ENCODE results near the gene PES1. TPM values are rescaled to one million over a fixed set of nuclear protein-coding genes. Genes with fewer than 3 reads are reported as not detected.
"Not testable (repeated sequence)": the region's sequence is repeated elsewhere in the genome, so short reads cannot be mapped to it uniquely, and the experiment has no call there.

PES1 gene
- total RNA-seq, 4 donors from 2014 or later: 46.7 to 59.9 (median 53.1) TPM

DNA sequence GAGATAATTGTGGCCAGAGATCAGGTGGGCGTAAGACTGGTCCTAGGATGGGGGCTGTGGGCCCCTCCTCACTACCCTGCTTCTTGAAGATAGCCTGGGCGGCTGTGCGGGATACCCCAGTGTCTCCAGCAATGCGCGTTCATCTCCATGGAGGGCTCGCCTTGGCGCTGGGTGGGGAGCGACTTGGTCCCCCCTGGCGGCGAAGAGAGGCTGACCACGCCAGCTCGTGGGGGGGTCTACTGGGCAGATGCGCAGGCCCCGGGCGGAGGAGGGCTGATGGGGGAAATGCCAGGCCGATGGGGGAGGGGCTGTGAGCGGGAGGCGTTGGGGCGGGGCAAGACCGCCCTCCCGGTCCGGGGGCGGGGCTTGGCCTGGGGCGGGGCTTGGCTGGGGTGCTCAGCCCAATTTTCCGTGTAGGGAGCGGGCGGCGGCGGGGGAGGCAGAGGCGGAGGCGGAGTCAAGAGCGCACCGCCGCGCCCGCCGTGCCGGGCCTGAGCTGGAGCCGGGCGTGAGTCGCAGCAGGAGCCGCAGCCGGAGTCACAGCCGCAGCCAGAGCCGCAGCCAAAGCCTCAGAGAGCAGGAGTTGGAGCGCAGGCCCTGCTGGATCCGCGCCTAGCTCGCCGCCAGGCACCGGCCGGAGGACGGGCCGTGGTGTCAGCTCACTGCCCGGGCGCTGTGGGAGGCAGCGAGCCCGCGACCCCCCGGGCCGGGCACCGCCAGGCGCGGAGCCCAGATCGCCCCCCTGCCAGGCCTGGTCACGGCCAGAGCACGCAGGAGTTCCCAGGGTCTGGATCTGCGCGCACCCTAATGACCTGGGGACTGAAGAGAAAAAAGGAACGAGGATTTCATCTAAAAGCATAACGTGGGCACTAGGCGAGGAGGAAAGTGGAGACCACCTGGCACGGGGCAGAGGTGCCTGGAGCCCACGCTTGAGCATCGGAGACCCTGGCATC lies 43.8 kb upstream of the PES1 start, which contains the start of gene SLC35E4:
Gene SLC35E4 (plus strand): TSS at position 509 of the 953 bp plus-strand sequence. CDS start 670 bp downstream, outside the sequence.
- DNase-seq (ENCODE audit: low spot score in 2 of 2): peak; percentile 97
- peaks cover 34% of the 10 kb centered on the region for H3K4me1 ChIP-seq
- H3K9me3 ChIP-seq: no peaks in the 10 kb centered on the region
- TF ChIP-seq POLR2A (IDR thresholded peaks at IDR 0.05): peak; percentile 25 to 48
- TF ChIP-seq, protein P1, sequence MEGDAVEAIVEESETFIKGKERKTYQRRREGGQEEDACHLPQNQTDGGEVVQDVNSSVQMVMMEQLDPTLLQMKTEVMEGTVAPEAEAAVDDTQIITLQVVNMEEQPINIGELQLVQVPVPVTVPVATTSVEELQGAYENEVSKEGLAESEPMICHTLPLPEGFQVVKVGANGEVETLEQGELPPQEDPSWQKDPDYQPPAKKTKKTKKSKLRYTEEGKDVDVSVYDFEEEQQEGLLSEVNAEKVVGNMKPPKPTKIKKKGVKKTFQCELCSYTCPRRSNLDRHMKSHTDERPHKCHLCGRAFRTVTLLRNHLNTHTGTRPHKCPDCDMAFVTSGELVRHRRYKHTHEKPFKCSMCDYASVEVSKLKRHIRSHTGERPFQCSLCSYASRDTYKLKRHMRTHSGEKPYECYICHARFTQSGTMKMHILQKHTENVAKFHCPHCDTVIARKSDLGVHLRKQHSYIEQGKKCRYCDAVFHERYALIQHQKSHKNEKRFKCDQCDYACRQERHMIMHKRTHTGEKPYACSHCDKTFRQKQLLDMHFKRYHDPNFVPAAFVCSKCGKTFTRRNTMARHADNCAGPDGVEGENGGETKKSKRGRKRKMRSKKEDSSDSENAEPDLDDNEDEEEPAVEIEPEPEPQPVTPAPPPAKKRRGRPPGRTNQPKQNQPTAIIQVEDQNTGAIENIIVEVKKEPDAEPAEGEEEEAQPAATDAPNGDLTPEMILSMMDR (IDR thresholded peaks at IDR 0.05): peak; percentile 8 to 19
- TF ChIP-seq EP300 (IDR thresholded peaks at IDR 0.05): no peak
- peak in 1 of 3 donors; percentile 59 for TF ChIP-seq POLR2AphosphoS5 (IDR thresholded peaks at IDR 0.05)
- under 1% methylated on average over 11 of the region's 75 CpGs for WGBS
- peak within 1 kb of the TSS; percentile 82 for H3K4me3 ChIP-seq
- peak within 1 kb of the TSS; percentile 88 for H3K27ac ChIP-seq
- H3K36me3 ChIP-seq: no peaks in the 10 kb centered on the region
- no peaks in the 10 kb centered on the region for H3K27me3 ChIP-seq

DNA sequence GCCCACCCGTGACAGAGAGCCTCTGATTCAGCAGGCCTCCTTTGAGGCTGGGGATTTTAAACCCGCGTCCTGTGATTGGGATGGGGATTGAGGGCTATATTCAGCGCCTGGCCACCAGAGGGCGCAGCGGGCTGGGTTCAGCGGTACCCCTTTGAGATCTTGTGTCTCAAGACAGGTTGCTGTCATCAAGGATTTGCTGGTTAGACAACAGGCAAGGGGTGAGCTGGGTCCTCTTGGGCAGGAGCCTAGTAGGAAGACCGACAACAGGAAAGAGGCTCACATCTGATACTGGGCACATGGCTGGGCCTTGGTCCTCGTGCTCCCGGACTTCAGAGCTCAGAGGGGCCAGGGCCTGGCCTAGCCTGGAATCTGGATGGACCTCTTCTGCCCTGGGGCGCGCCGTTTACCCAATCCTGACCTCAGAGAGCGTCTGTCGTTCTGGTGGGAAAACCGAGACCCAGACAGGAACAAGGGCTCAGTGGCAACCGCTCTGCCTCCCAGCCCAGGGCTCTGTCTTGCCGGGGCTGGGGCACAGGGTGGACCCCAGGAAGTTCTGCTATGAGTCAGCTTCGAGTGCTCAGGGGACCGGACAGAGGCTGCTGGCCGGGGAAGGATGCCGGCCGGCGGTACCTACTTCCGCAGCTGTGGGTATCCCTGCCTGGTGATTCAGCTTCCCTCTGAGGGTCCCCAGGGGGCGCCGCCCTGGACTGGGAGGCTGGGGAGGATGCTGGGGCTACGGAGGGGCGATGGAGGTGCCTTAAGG lies 42.9 kb upstream of the PES1 start:
- peak overlapping the region; percentile 88 for H3K27ac ChIP-seq
- DNase-seq (ENCODE audit: low spot score in 2 of 2): peak; percentile 93 to 94
- WGBS: 5% methylated on average over 18 of the region's 29 CpGs
- H3K4me1 ChIP-seq: peaks cover 34% of the 10 kb centered on the region
- peak overlapping the region; percentile 82 for H3K4me3 ChIP-seq
- H3K27me3 ChIP-seq: no peaks in the 10 kb centered on the region
- no peak for TF ChIP-seq POLR2AphosphoS5 (IDR thresholded peaks at IDR 0.05)
- TF ChIP-seq, protein P1 (IDR thresholded peaks at IDR 0.05): peak; percentile 92 to 97
- TF ChIP-seq POLR2A (IDR thresholded peaks at IDR 0.05): no peak
- no peak for TF ChIP-seq EP300 (IDR thresholded peaks at IDR 0.05)
- no peaks in the 10 kb centered on the region for H3K36me3 ChIP-seq
- H3K9me3 ChIP-seq: no peaks in the 10 kb centered on the region

DNA sequence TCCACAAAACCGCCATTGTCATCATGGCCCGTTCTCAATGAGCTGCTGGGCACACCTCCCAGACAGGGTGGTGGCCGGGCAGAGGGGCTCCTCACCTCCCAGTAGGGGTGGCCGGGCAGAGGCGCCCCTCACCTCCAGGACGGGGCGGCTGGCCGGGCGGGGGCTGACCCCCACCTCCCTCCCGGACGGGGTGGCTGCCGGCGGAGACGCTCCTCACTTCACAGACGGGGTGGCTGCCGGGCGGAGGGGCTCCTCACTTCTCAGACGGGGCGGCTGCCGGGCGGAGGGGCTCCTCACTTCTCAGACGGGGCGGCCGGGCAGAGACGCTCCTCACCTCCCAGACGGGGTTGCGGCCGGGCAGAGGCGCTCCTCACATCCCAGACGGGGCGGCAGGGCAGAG lies 39.8 kb upstream of the PES1 start:
- H3K9me3 ChIP-seq; H3K27ac ChIP-seq; H3K36me3 ChIP-seq; H3K4me3 ChIP-seq; DNase-seq (ENCODE audit: low spot score in 2 of 2); H3K27me3 ChIP-seq: not testable (repeated sequence)
- 90% methylated on average over 16 of the region's 31 CpGs for WGBS
- H3K4me1 ChIP-seq: peaks cover 19% of the 10 kb centered on the region

GRCh38 chr22:30628491-30628890 lies 36.8 kb upstream of the PES1 start:
- TF ChIP-seq EP300 (IDR thresholded peaks at IDR 0.05): no peak
- no peak for TF ChIP-seq POLR2AphosphoS5 (IDR thresholded peaks at IDR 0.05)
- TF ChIP-seq, protein P1 (IDR thresholded peaks at IDR 0.05): no peak
- TF ChIP-seq POLR2A (IDR thresholded peaks at IDR 0.05): no peak
- no peak overlapping the region for H3K27ac ChIP-seq
- no peaks in the 10 kb centered on the region for H3K9me3 ChIP-seq
- DNase-seq (ENCODE audit: low spot score in 2 of 2): no peak
- no peaks in the 10 kb centered on the region for H3K4me1 ChIP-seq
- no peak overlapping the region for H3K4me3 ChIP-seq
- H3K36me3 ChIP-seq: no peaks in the 10 kb centered on the region
- no peaks in the 10 kb centered on the region for H3K27me3 ChIP-seq
- WGBS: 86% methylated on average over 4 of the region's 4 CpGs

GRCh38 chr22:30627471-30627870 lies 35.8 kb upstream of the PES1 start:
- TF ChIP-seq EP300 (IDR thresholded peaks at IDR 0.05) (no peak), POLR2AphosphoS5 (IDR thresholded peaks at IDR 0.05) (no peak), POLR2A (IDR thresholded peaks at IDR 0.05) (no peak)
- TF ChIP-seq, protein P1 (IDR thresholded peaks at IDR 0.05): no peak
- Histone ChIP-seq H3K4me1 (no peaks in the 10 kb centered on the region), H3K27ac (no peak overlapping the region), H3K36me3 (no peaks in the 10 kb centered on the region), H3K4me3 (no peak overlapping the region), H3K9me3 (no peaks in the 10 kb centered on the region), H3K27me3 (no peaks in the 10 kb centered on the region)
- no peak for DNase-seq (ENCODE audit: low spot score in 2 of 2)
- WGBS: 76% methylated on average over 5 of the region's 5 CpGs
